Astrocyte (in vitro differentiated cells and primary cell): ENCODE data around the gene RARB. TPM values are rescaled to one million over a fixed set of nuclear protein-coding genes. Genes with fewer than 3 reads are reported as not detected.

Experiments used
- DNase-seq: peaks from one replicate; pipeline ENCODE4 v3.0.0-alpha.2; 2010; ENCODE audit warnings: low read depth
- FAIRE-seq: peaks from 2 replicates; lab custom pipeline; 2011; peaks lifted over from hg19 to GRCh38; lab: Jason Lieb, UNC
- H2AFZ ChIP-seq: 2 replicates; pipeline ENCODE4 v1.6.0; 2012; ENCODE audit warnings: low read depth, low read length, inconsistent platforms
- H3K27ac ChIP-seq: 2 replicates; pipeline ENCODE4 v1.5.1; 2011; ENCODE audit warnings: low read depth, low read length, inconsistent platforms
- H3K27me3 ChIP-seq: 2 replicates; pipeline ENCODE4 v1.6.0; 2011; ENCODE audit warnings: low read length, inconsistent platforms; ENCODE audit not compliant: insufficient read depth
- H3K36me3 ChIP-seq: 2 replicates; pipeline ENCODE4 v1.5.1; 2011; ENCODE audit warnings: low read length, inconsistent platforms; ENCODE audit not compliant: insufficient read depth
- H3K4me1 ChIP-seq: 2 replicates; pipeline ENCODE4 v1.5.1; 2011; ENCODE audit warnings: low read length, inconsistent platforms; ENCODE audit not compliant: insufficient read depth
- H3K4me2 ChIP-seq: 2 replicates; pipeline ENCODE4 v1.6.0; 2012; ENCODE audit warnings: low read length, inconsistent platforms
- H3K4me3 ChIP-seq: 2 replicates; pipeline ENCODE4 v1.5.1; 2011; ENCODE audit warnings: low read depth, mild to moderate bottlenecking, low read length, inconsistent platforms; ENCODE audit not compliant: insufficient read depth
- H3K79me2 ChIP-seq: 2 replicates; pipeline ENCODE4 v1.6.0; 2012; ENCODE audit warnings: mild to moderate bottlenecking, low read length, inconsistent platforms; ENCODE audit not compliant: insufficient read depth
- H3K9ac ChIP-seq: 2 replicates; pipeline ENCODE4 v1.6.0; 2012; ENCODE audit warnings: mild to moderate bottlenecking, low read length, inconsistent platforms
- H3K9me3 ChIP-seq: 2 replicates; pipeline ENCODE4 v1.5.1; 2012; ENCODE audit warnings: low read depth, mild to moderate bottlenecking, low read length, inconsistent platforms; ENCODE audit not compliant: insufficient read depth
- H4K20me1 ChIP-seq: 2 replicates; pipeline ENCODE4 v1.6.0; 2012; ENCODE audit warnings: low read length, inconsistent platforms; ENCODE audit not compliant: insufficient read depth
- H3K27ac Mint-ChIP-seq: one replicate; pipeline ENCODE4 v1.8.0; 2021; ENCODE audit warnings: mild to moderate bottlenecking, mixed read lengths; ENCODE audit not compliant: unreplicated experiment
- H3K27me3 Mint-ChIP-seq: one replicate; pipeline ENCODE4 v1.8.0; 2021; ENCODE audit warnings: low read depth, mixed read lengths; ENCODE audit not compliant: unreplicated experiment
- H3K36me3 Mint-ChIP-seq: one replicate; pipeline ENCODE4 v1.8.0; 2021; ENCODE audit warnings: low read depth, mixed read lengths; ENCODE audit not compliant: unreplicated experiment
- H3K4me1 Mint-ChIP-seq: one replicate; pipeline ENCODE4 v1.8.0; 2021; ENCODE audit warnings: low read depth, mixed read lengths; ENCODE audit not compliant: unreplicated experiment
- H3K4me3 Mint-ChIP-seq: one replicate; pipeline ENCODE4 v1.8.0; 2021; ENCODE audit warnings: mild to moderate bottlenecking, moderate library complexity, mixed read lengths; ENCODE audit not compliant: unreplicated experiment
- H3K9me3 Mint-ChIP-seq: one replicate; pipeline ENCODE4 v1.8.0; 2021; ENCODE audit warnings: mild to moderate bottlenecking, mixed read lengths; ENCODE audit not compliant: unreplicated experiment
- CTCF ChIP-seq: IDR thresholded peaks from 2 replicates; pipeline ENCODE4 v1.5.1; 2011; ENCODE audit warnings: low read depth, mild to moderate bottlenecking, inconsistent platforms, low read length, moderate library complexity; ENCODE audit not compliant: insufficient read depth
- EZH2 ChIP-seq: IDR thresholded peaks from 2 replicates; pipeline ENCODE4 v1.6.1; 2012; ENCODE audit warnings: mild to moderate bottlenecking, low read length, inconsistent platforms; ENCODE audit not compliant: insufficient read depth
- total RNA-seq: library from RNA; stranded (reverse); gene quantifications from 2 replicates; pipeline ENCODE4 v1.2.1, GENCODE V29; 2021

Gene RARB
- total RNA-seq, 1 donor from 2014 or later: 0.27 TPM

GRCh38 chr3:25583343-25583742 is 155.3 kb downstream of the RARB start:
- H4K20me1 ChIP-seq: no peaks in the 10 kb centered on the region
- H3K4me2 ChIP-seq: no peak overlapping the region
- no peak for TF ChIP-seq EZH2
- no peak for TF ChIP-seq CTCF
- FAIRE-seq (no peak), DNase-seq (no peak)
- no peak overlapping the region for H3K4me3 ChIP-seq
- H3K36me3 Mint-ChIP-seq: peaks cover 2% of the 10 kb centered on the region
- H3K4me1 ChIP-seq: peaks cover 24% of the 10 kb centered on the region
- no peak overlapping the region for H3K9ac ChIP-seq
- peaks cover 7% of the 10 kb centered on the region for H3K36me3 ChIP-seq
- H3K27ac ChIP-seq: no peak overlapping the region
- peaks cover 8% of the 10 kb centered on the region for H3K79me2 ChIP-seq
- no peak overlapping the region for H2AFZ ChIP-seq
- no peaks in the 10 kb centered on the region for H3K27me3 Mint-ChIP-seq
- H3K4me3 Mint-ChIP-seq: no peak overlapping the region
- no peaks in the 10 kb centered on the region for H3K9me3 ChIP-seq
- H3K9me3 Mint-ChIP-seq: peaks cover 1% of the 10 kb centered on the region
- peaks cover 19% of the 10 kb centered on the region for H3K4me1 Mint-ChIP-seq
- H3K27ac Mint-ChIP-seq: no peak overlapping the region
- H3K27me3 ChIP-seq: no peaks in the 10 kb centered on the region

- Mint-ChIP-seq H3K36me3 (peaks cover 2% of the 10 kb centered on the region), H3K4me1 (peaks cover 23% of the 10 kb centered on the region), H3K9me3 (peaks cover 1% of the 10 kb centered on the region), H3K4me3 (no peak overlapping the region), H3K27ac (peak overlapping the region; percentile 37), H3K27me3 (no peaks in the 10 kb centered on the region)
- FAIRE-seq (no peak), DNase-seq (no peak)
- Histone ChIP-seq H2AFZ (no peak overlapping the region), H4K20me1 (no peaks in the 10 kb centered on the region), H3K9me3 (no peaks in the 10 kb centered on the region), H3K27ac (no peak overlapping the region), H3K36me3 (peaks cover 7% of the 10 kb centered on the region), H3K79me2 (peaks cover 8% of the 10 kb centered on the region), H3K4me2 (no peak overlapping the region), H3K9ac (no peak overlapping the region), H3K4me3 (no peak overlapping the region), H3K27me3 (no peaks in the 10 kb centered on the region), H3K4me1 (peaks cover 29% of the 10 kb centered on the region)
- TF ChIP-seq CTCF (no peak), EZH2 (no peak)
These were observed 156.1 kb downstream of the RARB start for GRCh38 chr3:25584011-25584789.
